HG02970 (cell line): ENCODE data around the gene FBN2.
"Not testable (repeated sequence)": the region's sequence is repeated elsewhere in the genome, so short reads cannot be mapped to it uniquely, and the experiment has no call there.

Experiments used
- ATAC-seq: cut with Tn5 transposase; IDR thresholded peaks from one replicate; pipeline ENCODE4 v1.9.1; 2021; ENCODE audit warnings: mild to moderate bottlenecking, moderate library complexity, moderate number of reproducible peaks; ENCODE audit not compliant: unreplicated experiment, low FRiP score

FBN2 gene

GRCh38 chr5:128435861-128436260 is 102.2 kb downstream of the FBN2 start:
- no peak for ATAC-seq

- ATAC-seq: no peak
Observed at GRCh38 chr5:128434993-128435392, 103.1 kb downstream of the FBN2 start.

- no peak for ATAC-seq
Observed at GRCh38 chr5:128432913-128433440, 105.1 kb downstream of the FBN2 start.

GRCh38 chr5:128427921-128428320 is 110.1 kb downstream of the FBN2 start:
- ATAC-seq: no peak

GRCh38 chr5:128426090-128426534 is 111.9 kb downstream of the FBN2 start:
- peak; percentile 88 for ATAC-seq

- no peak for ATAC-seq
Observed at GRCh38 chr5:128424646-128425045, 113.4 kb downstream of the FBN2 start.

- ATAC-seq: no peak
Observed at GRCh38 chr5:128422612-128423011, 115.4 kb downstream of the FBN2 start.

GRCh38 chr5:128414469-128414868 is 123.6 kb downstream of the FBN2 start:
- ATAC-seq: no peak

GRCh38 chr5:128413356-128413755 is 124.7 kb downstream of the FBN2 start:
- no peak for ATAC-seq

GRCh38 chr5:128412145-128412930 is 125.7 kb downstream of the FBN2 start:
- ATAC-seq: no peak

GRCh38 chr5:128409166-128409800 is 128.8 kb downstream of the FBN2 start:
- ATAC-seq: no peak

GRCh38 chr5:128408622-128409021 is 129.4 kb downstream of the FBN2 start:
- no peak for ATAC-seq

GRCh38 chr5:128407944-128408343 is 130.1 kb downstream of the FBN2 start:
- ATAC-seq: no peak

GRCh38 chr5:128406803-128407202 is 131.2 kb downstream of the FBN2 start:
- ATAC-seq: no peak

GRCh38 chr5:128405159-128405558 is 132.9 kb downstream of the FBN2 start:
- ATAC-seq: no peak

- no peak for ATAC-seq
Observed at GRCh38 chr5:128403333-128403732, 134.7 kb downstream of the FBN2 start.

- no peak for ATAC-seq
Observed at GRCh38 chr5:128402506-128402905, 135.5 kb downstream of the FBN2 start.

- ATAC-seq: not testable (repeated sequence)
Observed at GRCh38 chr5:128400766-128401165, 137.3 kb downstream of the FBN2 start.

- ATAC-seq: no peak
Observed at GRCh38 chr5:128399111-128399510, 138.9 kb downstream of the FBN2 start.

GRCh38 chr5:128397876-128398275 is 140.2 kb downstream of the FBN2 start:
- no peak for ATAC-seq

- ATAC-seq: no peak
Observed at GRCh38 chr5:128395073-128395472, 143.0 kb downstream of the FBN2 start.

GRCh38 chr5:128384068-128384467 is 154.0 kb downstream of the FBN2 start:
- ATAC-seq: no peak
